ENCODE measurements around the gene DGLUCY.

DNA sequence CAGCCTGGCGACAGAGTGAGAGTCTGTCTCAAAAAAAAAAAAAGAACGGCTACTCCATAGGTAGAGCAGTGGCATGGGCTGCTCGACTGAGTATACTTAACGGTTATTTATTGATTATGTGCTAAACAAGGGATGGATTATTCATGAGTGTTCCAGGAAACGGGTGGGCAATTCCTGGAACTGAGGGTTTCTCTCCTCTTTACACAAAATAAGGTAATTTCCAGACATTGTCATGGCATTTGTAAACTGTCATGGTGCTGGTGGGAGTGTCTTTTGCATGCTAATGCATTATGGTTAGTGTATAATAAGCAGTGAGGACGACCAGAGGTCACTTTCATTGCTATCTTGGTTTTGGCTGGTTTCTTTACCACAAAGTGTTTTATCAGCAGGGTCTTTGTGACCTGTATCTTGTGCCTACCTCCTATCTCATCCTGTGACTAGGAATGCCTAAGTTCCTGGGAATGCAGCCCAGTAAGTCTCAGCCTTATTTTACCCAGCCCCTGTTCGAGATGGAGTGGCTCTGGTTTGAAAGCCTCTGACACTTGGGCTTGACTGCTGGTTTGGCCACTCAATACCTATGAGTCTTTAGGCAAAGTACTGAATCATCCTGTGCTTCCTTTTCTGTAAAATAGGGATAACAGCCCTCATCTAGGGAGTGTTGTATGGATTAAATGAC lies 3.2 kb downstream of the DGLUCY start:
- TF ChIP-seq POLR2AphosphoS5 (IDR thresholded peaks at IDR 0.05) (no peak), POLR2A (IDR thresholded peaks at IDR 0.05) (no peak)
- TF ChIP-seq, protein P1, sequence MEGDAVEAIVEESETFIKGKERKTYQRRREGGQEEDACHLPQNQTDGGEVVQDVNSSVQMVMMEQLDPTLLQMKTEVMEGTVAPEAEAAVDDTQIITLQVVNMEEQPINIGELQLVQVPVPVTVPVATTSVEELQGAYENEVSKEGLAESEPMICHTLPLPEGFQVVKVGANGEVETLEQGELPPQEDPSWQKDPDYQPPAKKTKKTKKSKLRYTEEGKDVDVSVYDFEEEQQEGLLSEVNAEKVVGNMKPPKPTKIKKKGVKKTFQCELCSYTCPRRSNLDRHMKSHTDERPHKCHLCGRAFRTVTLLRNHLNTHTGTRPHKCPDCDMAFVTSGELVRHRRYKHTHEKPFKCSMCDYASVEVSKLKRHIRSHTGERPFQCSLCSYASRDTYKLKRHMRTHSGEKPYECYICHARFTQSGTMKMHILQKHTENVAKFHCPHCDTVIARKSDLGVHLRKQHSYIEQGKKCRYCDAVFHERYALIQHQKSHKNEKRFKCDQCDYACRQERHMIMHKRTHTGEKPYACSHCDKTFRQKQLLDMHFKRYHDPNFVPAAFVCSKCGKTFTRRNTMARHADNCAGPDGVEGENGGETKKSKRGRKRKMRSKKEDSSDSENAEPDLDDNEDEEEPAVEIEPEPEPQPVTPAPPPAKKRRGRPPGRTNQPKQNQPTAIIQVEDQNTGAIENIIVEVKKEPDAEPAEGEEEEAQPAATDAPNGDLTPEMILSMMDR (IDR thresholded peaks at IDR 0.05), result no peak

All from prostate gland (tissue), 2 donors.